DMS53 treated with DMSO at 0.1 percent for 48 hours (cell line): Measurements from ENCODE around the gene ADAMTS2.

ENCODE experiments used
- DNase-seq: peaks from one replicate; lab custom pipeline; 2025; ENCODE audit not compliant: unreplicated experiment; lab: John Stamatoyannopoulos, UW

Gene ADAMTS2

GRCh38 chr5:179185256-179185940, 159.9 kb downstream of the ADAMTS2 start:
- no peak for DNase-seq

GRCh38 chr5:179184521-179185050, 160.7 kb downstream of the ADAMTS2 start:
- DNase-seq, result no peak

GRCh38 chr5:179183481-179183880, 161.8 kb downstream of the ADAMTS2 start:
- DNase-seq, result no peak

- DNase-seq, result no peak
Measured at GRCh38 chr5:179182601-179183000, 162.7 kb downstream of the ADAMTS2 start.

GRCh38 chr5:179181988-179182387, 163.3 kb downstream of the ADAMTS2 start:
- no peak for DNase-seq

- DNase-seq, result no peak
Measured at GRCh38 chr5:179180921-179181645, 164.2 kb downstream of the ADAMTS2 start.

- DNase-seq, result no peak
Measured at GRCh38 chr5:179180061-179180610, 165.1 kb downstream of the ADAMTS2 start.

GRCh38 chr5:179177711-179178575, 167.3 kb downstream of the ADAMTS2 start:
- DNase-seq, result no peak

GRCh38 chr5:179176571-179177230, 168.6 kb downstream of the ADAMTS2 start:
- no peak for DNase-seq

- DNase-seq, result no peak
Measured at GRCh38 chr5:179176166-179176565, 169.1 kb downstream of the ADAMTS2 start.

GRCh38 chr5:179171816-179172745, 173.2 kb downstream of the ADAMTS2 start:
- no peak for DNase-seq

- DNase-seq, result no peak
Measured at GRCh38 chr5:179171251-179171815, 173.9 kb downstream of the ADAMTS2 start.

- DNase-seq, result no peak
Measured at GRCh38 chr5:179170606-179171005, 174.7 kb downstream of the ADAMTS2 start.

- DNase-seq, result no peak
Measured at GRCh38 chr5:179169836-179170235, 175.4 kb downstream of the ADAMTS2 start.

GRCh38 chr5:179168664-179169063, 176.6 kb downstream of the ADAMTS2 start:
- DNase-seq, result no peak

GRCh38 chr5:179167871-179168451, 177.3 kb downstream of the ADAMTS2 start:
- no peak for DNase-seq

- no peak for DNase-seq
Measured at GRCh38 chr5:179166886-179167841, 178.1 kb downstream of the ADAMTS2 start.
